Measurements from ENCODE around the gene CP. TPM values are rescaled to one million over a fixed set of nuclear protein-coding genes. Genes with fewer than 3 reads are reported as not detected.
A peak's percentile ranks its signal among the peaks of the same experiment; 100 is the strongest.

CP gene
- total and polyA plus RNA-seq, 11 donors: 0.68 to 5.5 (median 3.5) TPM

GRCh38 chr3:149235599-149236424 is 14.2 kb upstream of the CP start:
- Histone ChIP-seq H3K4me1 (peaks cover 0 to 20% (median 0%) of the 10 kb centered on the region in 12 donors), H3K36me3 (no peaks in the 10 kb centered on the region), H3K27ac (no peak overlapping the region), H3K4me3 (no peak overlapping the region), H3K27me3 (peaks cover 0 to 4% (median 0%) of the 10 kb centered on the region in 9 donors), H3K9me3 (peaks cover 0 to 5% (median 0%) of the 10 kb centered on the region in 12 donors)
- 68 to 84% (median 79%) methylated on average over 4 of the region's 4 CpGs for WGBS, 4 donors
- ATAC-seq: no peak
- intact Hi-C loops (cut with DNase I): no loop called here
- DNase-seq: no peak
- TF ChIP-seq CTCF (IDR thresholded peaks at IDR 0.05): no peak
- no peak for TF ChIP-seq POLR2A (IDR thresholded peaks at IDR 0.05)

- 46 to 71% (median 58%) methylated on average over 5 of the region's 5 CpGs for WGBS, 4 donors
- peaks cover 0 to 20% (median 0%) of the 10 kb centered on the region in 12 donors for H3K4me1 ChIP-seq
- H3K9me3 ChIP-seq: peaks cover 0 to 5% (median 0%) of the 10 kb centered on the region in 12 donors
- no peak overlapping the region for H3K27ac ChIP-seq
- intact Hi-C loops (cut with DNase I): no loop called here
- TF ChIP-seq CTCF (IDR thresholded peaks at IDR 0.05) (no peak), POLR2A (IDR thresholded peaks at IDR 0.05) (no peak)
- ATAC-seq: peak in 1 of 4 donors; percentile 48
- no peaks in the 10 kb centered on the region for H3K36me3 ChIP-seq
- DNase-seq: peak in 1 of 5 donors; percentile 28
- H3K4me3 ChIP-seq: no peak overlapping the region
- peaks cover 0 to 4% (median 0%) of the 10 kb centered on the region in 9 donors for H3K27me3 ChIP-seq
Observed at GRCh38 chr3:149234671-149235245, 13.1 kb upstream of the CP start.

DNA sequence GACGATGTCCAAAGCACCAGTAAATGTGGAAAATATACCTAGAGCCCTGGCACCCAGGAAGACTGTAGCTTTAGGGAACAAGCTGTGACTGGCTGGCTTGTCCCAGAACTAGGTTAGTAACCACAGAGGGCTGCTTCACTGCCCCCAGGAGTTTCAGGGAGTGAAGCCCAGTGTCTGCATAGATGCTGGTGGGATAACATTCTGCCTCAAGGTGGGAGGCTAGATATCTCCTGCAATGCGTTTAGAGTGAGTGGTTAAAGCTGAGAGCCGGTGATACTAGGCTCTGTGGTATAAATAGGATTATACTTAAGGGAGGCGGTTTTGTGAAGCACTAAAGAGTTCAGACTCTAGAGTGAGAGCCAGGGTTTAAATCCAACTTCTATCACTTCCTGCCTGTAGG is 11.7 kb upstream of the CP start:
- Histone ChIP-seq H3K4me1 (peaks cover 0 to 20% (median 0%) of the 10 kb centered on the region in 12 donors), H3K4me3 (no peak overlapping the region), H3K27me3 (peaks cover 0 to 4% (median 0%) of the 10 kb centered on the region in 9 donors), H3K9me3 (peaks cover 0 to 5% (median 0%) of the 10 kb centered on the region in 12 donors), H3K27ac (no peak overlapping the region), H3K36me3 (no peaks in the 10 kb centered on the region)
- TF ChIP-seq POLR2A (IDR thresholded peaks at IDR 0.05) (no peak), CTCF (IDR thresholded peaks at IDR 0.05) (no peak)
- no peak for ATAC-seq
- DNase-seq: no peak
- whole genome bisulfite sequencing, 4 donors: 59 to 68% (median 62%) methylated on average over 4 of the region's 4 CpGs
- intact Hi-C loops (cut with DNase I): no loop called here

- ATAC-seq: no peak
- Histone ChIP-seq H3K27ac (no peak overlapping the region), H3K4me1 (peaks cover 0 to 20% (median 0%) of the 10 kb centered on the region in 12 donors), H3K36me3 (no peaks in the 10 kb centered on the region), H3K4me3 (no peak overlapping the region), H3K27me3 (peaks cover 0 to 4% (median 0%) of the 10 kb centered on the region in 9 donors), H3K9me3 (no peaks in the 10 kb centered on the region)
- no peak for DNase-seq
- TF ChIP-seq POLR2A (IDR thresholded peaks at IDR 0.05) (no peak), CTCF (IDR thresholded peaks at IDR 0.05) (no peak)
- intact Hi-C loops (cut with DNase I): no loop called here
- 70 to 83% (median 76%) methylated on average over 2 of the region's 2 CpGs for WGBS, 4 donors
Observed at GRCh38 chr3:149231871-149232270, 10.2 kb upstream of the CP start.
